Coronary artery (tissue), 2 donors: ENCODE results near the gene SKP2.

Experiments
- DNase-seq: peaks from one replicate; pipeline ENCODE4 v3.0.0-alpha.2; 2017; ENCODE audit warnings: low spot score
- H3K27ac ChIP-seq, 2 donors: fragments of 200-600 bp; sonication (generic); one replicate each; pipeline ENCODE4 v1.5.1; 2016 to 2019
- H3K4me3 ChIP-seq: fragments of 200-600 bp; sonication (generic); 2 replicates; pipeline ENCODE4 v1.5.1; 2016; ENCODE audit warnings: mild to moderate bottlenecking, moderate library complexity
- CTCF ChIP-seq: fragments of 200-600 bp; sonication (generic); IDR thresholded peaks from one replicate; pipeline ENCODE4 v1.5.1; 2019; ENCODE audit warnings: antibody characterized with exemption

The SKP2 gene

GRCh38 chr5:36135988-36136387 lies 15.9 kb upstream of the SKP2 start:
- no peak for DNase-seq
- Histone ChIP-seq H3K27ac (no peak overlapping the region), H3K4me3 (no peak overlapping the region)
- TF ChIP-seq CTCF: no peak

DNA sequence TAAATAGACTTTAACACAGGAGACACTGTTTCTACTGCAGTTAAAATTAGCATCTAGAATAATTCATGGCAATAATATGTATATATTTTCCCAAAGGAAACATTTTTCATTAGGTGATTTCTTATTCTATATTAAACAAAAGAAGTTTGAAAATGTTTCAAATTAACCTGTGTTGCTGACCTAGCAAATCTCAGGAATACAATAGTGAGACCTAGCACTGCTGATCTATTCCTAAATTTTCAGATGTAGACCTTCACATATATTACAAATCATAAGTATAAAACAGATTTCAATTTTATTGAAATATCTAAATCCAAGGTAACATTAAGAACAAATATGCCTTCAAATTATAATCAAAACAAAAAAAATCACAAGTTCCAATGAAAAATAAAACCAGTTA lies 15.3 kb upstream of the SKP2 start:
- Histone ChIP-seq H3K4me3 (no peak overlapping the region), H3K27ac (no peak overlapping the region)
- no peak for DNase-seq
- no peak for TF ChIP-seq CTCF

GRCh38 chr5:36138900-36139683 lies 12.8 kb upstream of the SKP2 start:
- no peak for TF ChIP-seq CTCF
- no peak overlapping the region for H3K27ac ChIP-seq
- H3K4me3 ChIP-seq: no peak overlapping the region
- DNase-seq: no peak

DNA sequence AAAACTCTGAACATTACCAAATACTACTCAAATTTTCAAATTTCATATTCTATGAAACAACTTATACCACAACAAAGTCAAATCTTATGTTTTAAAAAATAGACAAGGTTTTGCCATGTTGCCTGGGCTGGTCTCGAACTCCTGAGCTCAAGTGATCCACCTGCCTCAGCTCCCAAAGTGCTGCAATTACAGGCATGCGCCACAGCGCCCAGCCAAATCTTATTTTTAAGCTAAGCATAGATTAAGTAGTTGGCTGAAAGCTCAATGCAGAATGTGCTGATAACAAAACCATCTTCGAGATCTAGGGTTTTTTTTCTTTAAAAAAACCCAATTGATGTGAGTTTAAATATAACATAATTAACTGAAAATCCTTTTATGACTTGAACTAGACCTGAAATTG lies 6.6 kb upstream of the SKP2 start:
- no peak for TF ChIP-seq CTCF
- no peak overlapping the region for H3K4me3 ChIP-seq

GRCh38 chr5:36146390-36146789 lies 5.5 kb upstream of the SKP2 start:
- Histone ChIP-seq H3K27ac (no peak overlapping the region), H3K4me3 (no peak overlapping the region)
- no peak for DNase-seq
- no peak for TF ChIP-seq CTCF

More for the DNA sequence above, 6.6 kb upstream of the SKP2 start:
- no peak overlapping the region for H3K27ac ChIP-seq
- no peak for DNase-seq

DNA sequence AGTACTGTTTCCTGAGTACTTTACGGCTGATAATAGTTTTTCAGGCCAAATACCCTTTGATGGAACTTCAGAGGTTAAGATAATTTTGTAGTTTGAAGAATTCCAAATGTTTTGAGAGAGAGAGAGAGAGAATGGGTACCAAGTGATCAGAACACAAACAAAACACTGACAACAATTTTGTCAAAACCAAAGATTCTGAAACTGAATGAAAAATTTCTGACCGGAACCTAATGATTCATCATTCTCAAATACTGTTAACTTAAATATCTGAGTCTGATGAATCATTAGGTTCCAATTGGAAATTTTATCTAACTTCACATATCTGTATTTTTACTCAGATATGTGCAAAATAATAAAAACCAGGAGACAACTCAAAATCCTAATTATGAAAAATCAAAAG lies 4.2 kb upstream of the SKP2 start:
- no peak for DNase-seq

More for the DNA sequence above, 4.2 kb upstream of the SKP2 start:
- Histone ChIP-seq H3K4me3 (no peak overlapping the region), H3K27ac (no peak overlapping the region)
- no peak for TF ChIP-seq CTCF
